Ectodermal cell (in vitro differentiated cells): ENCODE measurements around the gene FNDC11.
A peak's percentile ranks its signal among the peaks of the same experiment; 100 is the strongest.
"Not testable (repeated sequence)": the region's sequence is repeated elsewhere in the genome, so short reads cannot be mapped to it uniquely, and the experiment has no call there.

Source experiments
- H3K27ac ChIP-seq: 2 replicates; pipeline ENCODE4 v1.7.0; 2013; ENCODE audit warnings: mild to moderate bottlenecking, low read depth, low read length; ENCODE audit not compliant: insufficient read depth, poor library complexity, severe bottlenecking
- H3K27me3 ChIP-seq: 2 replicates; pipeline ENCODE4 v1.7.0; 2013; ENCODE audit warnings: mild to moderate bottlenecking, low read length; ENCODE audit not compliant: insufficient read depth, control insufficient read depth, poor library complexity, severe bottlenecking
- H3K36me3 ChIP-seq: one replicate; pipeline ENCODE4 v1.7.0; 2013; ENCODE audit warnings: low read length; ENCODE audit not compliant: control insufficient read depth, insufficient read depth
- H3K4me1 ChIP-seq: one replicate; pipeline ENCODE4 v1.7.0; 2013; ENCODE audit warnings: low read length; ENCODE audit not compliant: control insufficient read depth, insufficient read depth
- H3K4me3 ChIP-seq: 2 replicates; pipeline ENCODE4 v1.7.0; 2013; ENCODE audit warnings: low read depth, low read length, control low read depth; ENCODE audit not compliant: insufficient read depth
- H3K9me3 ChIP-seq: 2 replicates; pipeline ENCODE4 v1.7.0; 2013; ENCODE audit warnings: mild to moderate bottlenecking, low read length, moderate library complexity; ENCODE audit not compliant: control insufficient read depth
- WGBS, 2 experiments: methylation state at CpG; one replicate each; pipeline ENCODE4 v1.1.7; 2013; ENCODE audit warnings: missing lambda C conversion rate in 2 of 2; 5-methylcytosine and 5-hydroxymethylcytosine counted together

Gene FNDC11

DNA sequence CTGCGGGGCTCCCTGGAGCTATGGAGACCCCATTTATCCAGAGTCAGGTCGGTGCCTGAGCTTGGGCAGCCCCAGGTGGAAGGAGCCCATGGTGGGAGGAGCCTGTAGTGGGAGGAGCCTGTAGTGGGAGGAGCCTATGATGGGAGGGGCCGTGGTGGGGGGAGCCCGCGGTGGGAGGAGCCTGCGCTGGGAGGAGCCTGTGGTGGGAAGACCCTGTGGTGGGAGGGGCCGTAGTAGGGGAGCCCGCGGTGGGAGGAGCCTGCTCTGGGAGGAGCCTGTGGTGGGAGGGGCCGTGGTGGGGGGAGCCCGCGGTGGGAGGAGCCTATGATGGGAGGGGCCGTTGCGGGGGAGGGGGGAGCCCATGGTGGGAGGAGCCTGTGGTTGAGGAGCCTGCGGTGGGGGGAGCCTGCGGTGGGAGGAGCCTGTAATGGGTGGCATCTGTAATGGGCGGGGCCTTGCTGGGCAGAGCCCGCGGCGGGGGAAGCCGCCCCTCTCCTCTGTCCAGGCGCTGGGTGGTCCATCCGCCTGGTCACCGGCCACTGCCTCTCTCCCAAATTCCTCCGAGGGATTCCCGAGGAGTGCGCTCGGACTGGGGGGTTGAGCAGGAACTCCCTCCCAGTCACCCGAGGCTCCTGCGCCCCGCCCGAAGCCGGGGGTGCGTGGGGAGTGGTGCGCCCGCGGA lies 567 bp upstream of the FNDC11 start:
- no peaks in the 10 kb centered on the region for H3K36me3 ChIP-seq
- H3K9me3 ChIP-seq, result no peaks in the 10 kb centered on the region
- peaks cover 15% of the 10 kb centered on the region for H3K4me1 ChIP-seq
- H3K27me3 ChIP-seq, result peaks cover 5% of the 10 kb centered on the region
- WGBS, 2 experiments, result 3 to 4% methylated on average over 37 of the region's 37 CpGs
- H3K4me3 ChIP-seq, result peak overlapping the region; percentile 54
- peak overlapping the region; percentile 61 for H3K27ac ChIP-seq

DNA sequence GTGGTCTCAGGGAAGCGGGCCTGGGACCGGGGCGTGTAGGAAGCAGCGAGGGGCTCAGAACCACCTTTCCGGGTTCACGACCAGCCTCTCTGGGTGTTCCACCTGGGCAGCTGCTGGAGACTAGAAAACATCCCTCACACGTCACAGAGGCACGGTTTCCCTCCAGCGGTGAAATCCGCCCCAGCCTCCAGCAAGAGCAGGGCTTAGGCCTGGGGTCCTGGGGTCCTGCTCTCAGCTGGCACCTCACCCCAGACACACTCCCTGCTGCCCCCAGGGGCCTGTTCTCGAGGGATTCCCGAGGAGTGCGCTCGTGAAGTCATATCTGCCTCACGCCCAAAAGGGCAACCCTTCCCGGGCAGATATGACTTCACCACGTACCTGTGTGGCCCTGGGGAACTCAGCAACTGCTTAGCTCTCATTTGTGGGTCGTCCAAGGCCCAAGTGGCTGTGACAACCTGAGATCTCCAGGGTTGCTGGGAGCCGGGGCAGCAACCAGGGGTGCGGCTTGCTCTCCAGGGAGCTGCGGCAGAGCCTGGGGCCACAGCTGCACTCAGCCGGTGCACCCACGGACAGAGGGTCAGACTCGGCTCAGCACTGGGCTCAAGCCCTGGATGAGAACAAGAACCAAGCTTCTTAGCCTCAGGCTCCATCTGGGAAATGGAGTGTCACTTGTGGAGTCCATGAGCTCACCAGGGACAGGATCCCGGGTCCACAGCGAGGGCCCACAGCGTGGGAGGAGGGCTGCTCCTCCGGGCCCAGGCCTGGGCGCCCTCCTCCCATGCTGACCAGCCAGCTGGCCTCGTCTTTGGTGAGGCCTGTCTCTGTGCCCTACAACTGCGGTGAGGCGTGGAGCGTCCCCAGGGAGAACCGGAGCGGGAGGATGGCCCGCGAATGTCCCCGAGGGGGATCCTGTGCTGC lies 661 bp downstream of the FNDC11 start:
- Histone ChIP-seq H3K9me3 (no peaks in the 10 kb centered on the region), H3K36me3 (no peaks in the 10 kb centered on the region), H3K27ac (no peak overlapping the region), H3K4me1 (peaks cover 15% of the 10 kb centered on the region), H3K27me3 (peaks cover 5% of the 10 kb centered on the region), H3K4me3 (peak overlapping the region; percentile 54)
- WGBS, 2 experiments, result 72 to 75% methylated on average over 38 of the region's 38 CpGs

DNA sequence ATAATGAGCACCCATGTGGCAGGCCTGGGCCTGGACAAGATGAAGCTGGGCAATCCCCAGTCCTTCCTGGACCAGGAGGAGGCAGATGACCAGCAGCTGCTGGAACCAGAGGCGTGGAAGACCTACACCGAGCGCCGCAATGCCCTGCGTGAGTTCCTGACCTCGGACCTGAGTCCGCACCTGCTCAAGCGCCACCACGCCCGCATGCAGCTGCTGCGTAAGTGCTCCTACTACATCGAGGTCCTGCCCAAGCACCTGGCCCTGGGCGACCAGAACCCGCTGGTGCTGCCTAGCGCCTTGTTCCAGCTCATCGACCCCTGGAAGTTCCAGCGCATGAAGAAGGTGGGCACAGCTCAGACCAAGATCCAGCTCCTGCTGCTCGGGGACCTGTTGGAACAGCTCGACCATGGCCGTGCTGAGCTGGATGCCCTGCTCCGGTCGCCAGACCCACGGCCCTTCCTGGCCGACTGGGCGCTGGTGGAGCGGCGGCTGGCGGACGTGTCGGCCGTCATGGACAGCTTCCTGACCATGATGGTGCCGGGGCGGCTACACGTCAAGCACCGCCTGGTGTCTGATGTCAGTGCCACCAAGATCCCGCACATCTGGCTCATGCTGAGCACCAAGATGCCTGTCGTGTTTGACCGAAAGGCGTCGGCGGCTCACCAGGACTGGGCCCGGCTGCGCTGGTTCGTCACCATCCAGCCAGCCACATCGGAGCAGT lies 1.9 kb downstream of the FNDC11 start:
- Histone ChIP-seq H3K27ac (no peak overlapping the region), H3K4me1 (peaks cover 15% of the 10 kb centered on the region), H3K4me3 (no peak overlapping the region), H3K9me3 (no peaks in the 10 kb centered on the region), H3K36me3 (no peaks in the 10 kb centered on the region), H3K27me3 (peaks cover 5% of the 10 kb centered on the region)
- 95 to 96% methylated on average over 45 of the region's 45 CpGs for WGBS, 2 experiments

DNA sequence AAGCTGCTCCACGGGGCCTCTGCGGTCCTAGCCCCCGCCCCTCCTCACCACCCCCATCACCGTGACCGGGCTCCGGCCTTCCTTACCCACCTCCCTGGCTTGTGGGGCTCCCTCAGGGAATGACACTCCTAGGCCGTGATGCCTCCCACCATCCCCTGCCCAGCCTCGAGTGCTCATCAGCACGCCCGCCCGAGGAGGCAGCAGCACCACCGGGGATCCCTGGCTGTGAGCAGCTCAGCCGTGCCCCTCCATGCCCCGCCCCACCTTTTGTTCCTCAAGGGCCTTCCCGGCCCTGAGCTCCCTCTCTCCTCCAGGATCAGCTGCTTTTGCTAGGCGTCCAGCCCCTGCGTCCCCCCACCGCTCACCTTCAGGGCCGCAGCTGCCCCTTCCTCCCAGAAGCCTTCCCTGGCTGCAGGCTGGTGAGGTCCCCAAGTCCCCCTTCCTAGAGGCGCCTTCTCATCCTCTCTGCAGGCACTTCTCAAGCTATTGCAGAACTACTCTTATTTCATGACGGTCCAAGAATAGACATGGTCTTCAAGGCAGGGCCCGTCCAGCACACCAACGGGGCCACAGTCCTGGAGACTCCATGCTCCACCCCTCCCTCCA lies 3.0 kb downstream of the FNDC11 start:
- peaks cover 15% of the 10 kb centered on the region for H3K4me1 ChIP-seq
- H3K36me3 ChIP-seq, result no peaks in the 10 kb centered on the region
- H3K4me3 ChIP-seq, result no peak overlapping the region
- H3K9me3 ChIP-seq, result no peaks in the 10 kb centered on the region
- H3K27me3 ChIP-seq, result peaks cover 5% of the 10 kb centered on the region
- 49 to 50% methylated on average over 23 of the region's 23 CpGs for WGBS, 2 experiments
- H3K27ac ChIP-seq, result no peak overlapping the region

DNA sequence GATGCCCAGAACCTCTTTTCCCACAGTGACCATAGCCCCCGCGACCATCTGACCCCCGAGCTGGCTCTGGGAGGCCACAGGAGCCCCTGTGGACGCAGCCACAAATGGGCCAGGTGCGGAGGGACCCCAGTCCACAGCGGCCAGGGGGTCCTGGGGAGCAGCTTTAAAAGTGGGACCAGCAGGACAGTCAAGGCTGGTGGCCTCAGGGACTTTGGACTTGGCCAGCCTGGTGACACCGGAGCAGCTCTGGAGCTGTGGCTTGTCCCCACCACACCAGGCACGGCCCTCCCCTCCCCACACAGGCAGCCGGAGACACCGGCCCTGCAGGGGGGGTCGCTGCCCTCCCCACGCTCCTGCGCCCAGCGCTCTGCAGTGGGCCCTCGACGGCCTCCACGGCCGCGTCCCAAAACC lies 3.5 kb downstream of the FNDC11 start:
- Histone ChIP-seq H3K36me3 (no peaks in the 10 kb centered on the region), H3K4me3 (no peak overlapping the region)
- WGBS, 2 experiments, result 91 to 93% methylated on average over 19 of the region's 19 CpGs

DNA sequence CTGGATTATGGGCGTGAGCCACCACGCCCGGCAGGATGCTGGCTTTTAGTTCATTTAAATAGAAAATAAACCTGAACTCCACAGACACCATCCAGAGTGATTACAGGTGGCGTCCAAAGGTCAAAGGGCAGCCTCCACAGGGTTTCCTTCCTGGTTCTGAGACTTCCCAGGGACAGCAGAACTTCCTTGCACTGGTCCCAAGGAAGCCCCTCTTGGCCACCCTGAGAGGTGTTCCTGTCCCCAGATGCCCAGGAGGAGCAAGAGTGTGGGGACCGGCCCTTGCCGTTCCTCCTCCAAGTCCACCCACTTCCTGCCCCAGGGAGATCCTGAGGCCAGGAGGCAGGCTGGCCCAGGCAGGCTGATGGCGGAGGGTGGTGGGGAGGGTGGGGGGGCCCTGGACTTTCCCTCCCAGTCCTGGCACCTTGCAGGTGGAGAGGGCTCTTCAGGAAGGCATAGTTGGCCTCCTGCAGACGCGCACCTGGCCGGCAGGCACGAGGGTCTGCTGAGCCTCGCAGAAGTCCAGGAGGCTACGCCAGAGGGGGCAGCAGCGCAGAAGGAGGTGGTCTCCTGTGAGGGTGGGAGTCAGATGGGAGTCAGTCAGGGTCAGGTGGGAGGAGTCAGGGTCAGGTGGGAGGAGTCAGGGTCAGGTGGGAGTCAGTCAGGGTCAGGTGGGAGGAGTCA lies 5.0 kb downstream of the FNDC11 start:
- peaks cover 5% of the 10 kb centered on the region for H3K27me3 ChIP-seq
- H3K36me3 ChIP-seq, result no peaks in the 10 kb centered on the region
- WGBS, 2 experiments, result 95 to 97% methylated on average over 14 of the region's 14 CpGs
- H3K9me3 ChIP-seq, result no peaks in the 10 kb centered on the region
- no peak overlapping the region for H3K4me3 ChIP-seq
- H3K27ac ChIP-seq, result no peak overlapping the region
- peaks cover 15% of the 10 kb centered on the region for H3K4me1 ChIP-seq

More for the DNA sequence above, 3.5 kb downstream of the FNDC11 start:
- no peak overlapping the region for H3K27ac ChIP-seq
- H3K9me3 ChIP-seq, result no peaks in the 10 kb centered on the region
- H3K4me1 ChIP-seq, result peaks cover 15% of the 10 kb centered on the region
- H3K27me3 ChIP-seq, result peaks cover 5% of the 10 kb centered on the region

DNA sequence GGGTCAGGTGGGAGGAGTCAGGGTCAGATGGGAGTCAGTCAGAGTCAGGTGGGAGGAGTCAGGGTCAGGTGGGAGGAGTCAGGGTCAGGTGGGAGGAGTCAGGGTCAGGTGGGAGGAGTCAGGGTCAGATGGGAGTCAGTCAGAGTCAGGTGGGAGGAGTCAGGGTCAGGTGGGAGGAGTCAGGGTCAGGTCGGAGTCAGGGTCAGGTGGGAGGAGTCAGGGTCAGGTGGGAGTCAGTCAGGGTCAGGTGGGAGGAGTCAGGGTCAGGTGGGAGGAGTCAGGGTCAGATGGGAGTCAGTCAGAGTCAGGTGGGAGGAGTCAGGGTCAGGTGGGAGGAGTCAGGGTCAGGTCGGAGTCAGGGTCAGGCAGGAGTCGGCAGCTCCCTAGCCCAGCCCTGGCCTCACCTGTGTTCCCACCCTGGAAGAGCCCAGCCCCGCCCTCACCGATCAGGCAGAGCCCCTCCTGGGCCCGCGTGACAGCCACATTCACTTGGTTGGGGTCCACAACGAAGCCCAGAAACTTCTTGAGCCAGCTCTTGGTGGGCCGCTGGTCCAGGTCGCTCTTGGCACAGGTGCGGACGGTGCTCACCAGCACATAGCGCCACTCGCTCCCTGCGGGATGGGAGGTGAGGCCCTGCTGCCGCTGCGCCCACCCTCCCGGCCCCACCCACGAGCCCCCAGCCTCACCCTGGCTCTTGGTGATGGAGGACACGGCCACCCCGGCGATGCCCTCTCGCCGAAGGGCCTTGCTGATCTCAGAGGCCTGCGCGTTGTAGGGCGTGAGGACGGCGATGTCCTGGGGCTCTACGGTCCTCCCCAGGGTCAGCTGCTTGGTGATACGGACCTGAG lies 5.8 kb downstream of the FNDC11 start:
- WGBS, 2 experiments, result 94 to 95% methylated on average over 31 of the region's 31 CpGs

DNA sequence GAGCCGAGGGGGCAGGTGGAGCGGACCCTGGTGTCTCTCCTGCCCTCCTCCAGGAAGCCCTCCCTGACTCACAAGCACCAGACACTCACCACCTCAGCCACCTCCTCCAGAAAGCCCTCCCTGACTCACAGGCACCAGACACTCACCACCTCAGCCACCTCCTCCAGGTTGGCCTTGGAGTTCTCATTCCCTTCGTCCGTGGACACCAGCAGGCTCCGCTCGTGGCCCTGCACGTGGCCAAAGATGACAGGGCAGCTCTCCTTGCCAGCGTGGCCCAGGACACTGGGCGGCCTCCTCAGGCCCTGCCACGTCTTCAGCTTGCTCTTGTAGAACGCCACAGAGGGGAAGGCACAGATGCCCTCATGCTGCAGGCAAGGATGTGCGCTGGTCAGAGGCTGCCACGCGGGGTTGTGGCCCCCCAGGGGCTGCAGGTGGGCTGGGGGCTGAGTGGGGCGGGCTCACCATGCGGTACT lies 6.4 kb downstream of the FNDC11 start:
- 95 to 96% methylated on average over 16 of the region's 16 CpGs for WGBS, 2 experiments
- H3K4me3 ChIP-seq, result no peak overlapping the region

More for the DNA sequence above, 5.8 kb downstream of the FNDC11 start:
- H3K27ac ChIP-seq, H3K4me3 ChIP-seq, H3K9me3 ChIP-seq, H3K36me3 ChIP-seq, H3K27me3 ChIP-seq: not testable (repeated sequence)
- peaks cover 15% of the 10 kb centered on the region for H3K4me1 ChIP-seq

More for the DNA sequence above, 6.4 kb downstream of the FNDC11 start:
- H3K27me3 ChIP-seq, result no peaks in the 10 kb centered on the region
- no peaks in the 10 kb centered on the region for H3K36me3 ChIP-seq
- H3K9me3 ChIP-seq, result no peaks in the 10 kb centered on the region
- no peak overlapping the region for H3K27ac ChIP-seq
- H3K4me1 ChIP-seq, result peaks cover 14% of the 10 kb centered on the region
